Gastroesophageal sphincter (tissue), 4 donors: ENCODE measurements around the gene NKAIN4. TPM values are rescaled to one million over a fixed set of nuclear protein-coding genes. Genes with fewer than 3 reads are reported as not detected.

Experiments used
- ATAC-seq: fragments of 150-250 bp; one replicate; pipeline ENCODE4 v1.9.1; 2016; ENCODE audit warnings: mild to moderate bottlenecking, moderate library complexity
- H3K27ac ChIP-seq, 4 donors: fragments of 200-600 bp; sonication (generic) in 3 of 4; 1 replicate in 3 of 4; 2 replicates in 1 of 4; pipeline ENCODE4 v1.5.1; 2016 to 2019
- H3K27me3 ChIP-seq: fragments of 200-600 bp; sonication (generic); one replicate; pipeline ENCODE4 v1.5.1; 2019
- H3K36me3 ChIP-seq, 2 donors: fragments of 200-600 bp; sonication (generic); one replicate each; pipeline ENCODE4 v1.5.1; 2019; ENCODE audit warnings: control low read depth in 1 of 2
- H3K4me1 ChIP-seq, 3 donors: fragments of 200-600 bp; sonication (generic); 1 replicate in 2 of 3; 2 replicates in 1 of 3; pipeline ENCODE4 v1.5.1; 2016 to 2019; ENCODE audit warnings: control low read depth in 2 of 3
- H3K4me3 ChIP-seq, 2 donors: fragments of 200-600 bp; sonication (generic); one replicate each; pipeline ENCODE4 v1.5.1; 2019; ENCODE audit warnings: mild to moderate bottlenecking in 1 of 2, moderate library complexity in 1 of 2
- H3K9me3 ChIP-seq, 3 donors: fragments of 200-600 bp; sonication (generic); one replicate each; pipeline ENCODE4 v1.5.1; 2017 to 2019; ENCODE audit warnings: control low read depth in 2 of 3
- CTCF ChIP-seq, 4 experiments: fragments of 200-600 bp in 2 of 4; fragments of 450-650 bp in 2 of 4; sonication (generic) in 1 of 4; IDR thresholded peaks; one replicate each; pipeline ENCODE4 v1.5.1; 2017 to 2019; ENCODE audit warnings: antibody characterized with exemption in 4 of 4, mild to moderate bottlenecking in 2 of 4, moderate library complexity in 2 of 4
- EP300 ChIP-seq: sonication (generic); formaldehyde crosslinking; IDR thresholded peaks from one replicate; pipeline ENCODE4 v1.6.1; 2017; ENCODE audit warnings: antibody characterized with exemption, mild to moderate bottlenecking
- POLR2A ChIP-seq, 2 donors: fragments of 450-650 bp; IDR thresholded peaks; one replicate each; pipeline ENCODE4 v1.6.1; 2017; ENCODE audit warnings: antibody characterized with exemption in 2 of 2, mild to moderate bottlenecking in 2 of 2, moderate library complexity in 1 of 2
- POLR2AphosphoS5 ChIP-seq: sonication (generic); formaldehyde crosslinking; IDR thresholded peaks from one replicate; pipeline ENCODE4 v1.6.1; 2017; ENCODE audit warnings: antibody characterized with exemption
- WGBS, 2 donors: methylation state at CpG; one replicate each; pipeline ENCODE4 v1.1.5; 2018; ENCODE audit warnings: low coverage in 1 of 2; 5-methylcytosine and 5-hydroxymethylcytosine counted together
- total RNA-seq, 4 donors: library from RNA; depleted of rRNA; stranded (reverse); fragments of >200 nt; gene quantifications; one replicate each; pipeline ENCODE4 v1.1.0, GENCODE V29; 2016

The NKAIN4 gene
- total RNA-seq, 4 donors from 2014 or later = 2.3 TPM; not detected in 3

DNA sequence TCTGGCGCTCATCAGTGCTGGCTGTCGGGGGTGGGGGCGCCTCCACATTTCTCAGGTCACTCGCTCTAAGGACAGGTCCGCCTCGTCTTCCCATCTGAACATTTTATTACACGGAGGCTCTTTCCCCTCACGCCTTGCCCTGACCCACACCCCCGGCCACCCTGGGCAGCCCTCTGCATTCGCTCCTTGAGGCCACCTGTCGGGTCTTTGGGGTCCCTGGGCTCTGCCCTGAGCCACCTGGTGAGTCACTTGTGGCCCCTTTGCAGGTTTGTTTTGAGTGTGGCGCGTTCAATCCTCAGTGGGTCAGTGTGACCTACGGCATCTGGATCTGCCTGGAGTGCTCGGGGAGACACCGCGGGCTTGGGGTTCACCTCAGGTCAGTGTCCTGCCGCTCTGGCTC is 21.6 kb upstream of the NKAIN4 start:
- WGBS, 2 donors = 87% methylated on average over 8 of the region's 18 CpGs; no CpG with 5 or more reads in 1 of the 2 donors
- no peak for ATAC-seq
- H3K9me3 ChIP-seq = no peaks in the 10 kb centered on the region

GRCh38 chr20:63274381-63275228 is 20.3 kb upstream of the NKAIN4 start:
- WGBS, 2 donors = 53 to 73% methylated on average over 3 to 4 of the region's 17 CpGs
- H3K27ac ChIP-seq = no peak overlapping the region
- H3K4me1 ChIP-seq = peaks cover 0 to 41% (median 22%) of the 10 kb centered on the region in 3 donors
- no peak overlapping the region for H3K4me3 ChIP-seq
- no peaks in the 10 kb centered on the region for H3K9me3 ChIP-seq
- TF ChIP-seq CTCF (IDR thresholded peaks at IDR 0.05) (no peak), POLR2A (IDR thresholded peaks at IDR 0.05) (no peak), EP300 (no peak), POLR2AphosphoS5 (no peak)
- ATAC-seq = no peak
- H3K36me3 ChIP-seq = peaks cover 0 to 42% of the 10 kb centered on the region in 2 donors
- H3K27me3 ChIP-seq = no peaks in the 10 kb centered on the region

More for the DNA sequence above, 21.6 kb upstream of the NKAIN4 start:
- H3K27ac ChIP-seq = no peak overlapping the region
- H3K27me3 ChIP-seq = no peaks in the 10 kb centered on the region
- H3K4me3 ChIP-seq = no peak overlapping the region
- TF ChIP-seq EP300 (no peak), CTCF (IDR thresholded peaks at IDR 0.05) (no peak), POLR2AphosphoS5 (no peak), POLR2A (IDR thresholded peaks at IDR 0.05) (no peak)
- peaks cover 0 to 41% (median 22%) of the 10 kb centered on the region in 3 donors for H3K4me1 ChIP-seq
- peaks cover 0 to 54% of the 10 kb centered on the region in 2 donors for H3K36me3 ChIP-seq

- Histone ChIP-seq H3K27me3 (no peaks in the 10 kb centered on the region), H3K9me3 (no peaks in the 10 kb centered on the region), H3K27ac (no peak overlapping the region), H3K4me3 (peak overlapping the region; percentile 97 to 100), H3K4me1 (peaks cover 0 to 41% (median 22%) of the 10 kb centered on the region in 3 donors), H3K36me3 (peaks cover 0 to 34% of the 10 kb centered on the region in 2 donors)
- ATAC-seq = no peak
- 20 to 27% methylated on average over 3 of the region's 20 CpGs for WGBS, 2 donors
- TF ChIP-seq POLR2AphosphoS5 (no peak), CTCF (IDR thresholded peaks at IDR 0.05) (no peak), EP300 (no peak), POLR2A (IDR thresholded peaks at IDR 0.05) (no peak)
These were observed 19.5 kb upstream of the NKAIN4 start for GRCh38 chr20:63273635-63274380.

DNA sequence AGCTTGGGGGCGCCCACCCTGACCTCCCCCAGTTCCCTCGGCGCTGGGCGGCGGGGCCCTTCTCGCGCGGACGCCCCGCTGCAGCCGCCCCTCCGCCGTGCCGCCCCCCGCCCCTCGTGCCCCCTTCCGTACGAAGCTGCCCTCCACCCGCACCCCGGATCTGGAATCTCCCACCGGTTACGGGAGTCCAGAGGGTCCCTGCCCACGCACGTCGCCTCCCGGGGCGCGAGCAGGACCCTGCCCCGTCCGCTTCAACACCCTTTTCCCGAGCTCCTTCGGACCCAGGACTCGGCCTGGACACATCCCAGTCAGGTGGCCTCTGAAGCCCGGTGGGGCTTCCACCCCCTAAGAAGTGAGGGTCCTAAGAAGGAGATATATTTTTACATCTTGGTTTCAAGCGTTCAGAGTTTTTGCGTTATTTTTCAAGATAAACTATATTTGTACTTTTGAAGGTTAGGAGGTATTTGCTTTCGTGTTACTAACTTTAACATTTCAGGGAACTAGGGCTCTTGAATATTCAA is 18.9 kb upstream of the NKAIN4 start:
- Histone ChIP-seq H3K27ac (peak overlapping the region; percentile 40 to 85 (median 82)), H3K27me3 (no peaks in the 10 kb centered on the region), H3K4me3 (peak overlapping the region; percentile 97 to 100), H3K9me3 (no peaks in the 10 kb centered on the region), H3K4me1 (peaks cover 0 to 41% (median 22%) of the 10 kb centered on the region in 3 donors), H3K36me3 (peaks cover 0 to 27% of the 10 kb centered on the region in 2 donors)
- TF ChIP-seq EP300 = no peak
- no peak for TF ChIP-seq POLR2A (IDR thresholded peaks at IDR 0.05)
- no peak for TF ChIP-seq POLR2AphosphoS5
- no peak for TF ChIP-seq CTCF (IDR thresholded peaks at IDR 0.05)
- WGBS, 2 donors = 1 to 4% methylated on average over 6 to 7 of the region's 37 CpGs
- ATAC-seq = no peak
